Hepatocyte (in vitro differentiated cells): ENCODE data around the gene ADGRF3.
"Not testable (repeated sequence)": the region's sequence is repeated elsewhere in the genome, so short reads cannot be mapped to it uniquely, and the experiment has no call there.

Source experiments
- EZH2 ChIP-seq: fragments of 200-600 bp; sonication (generic); IDR thresholded peaks from 2 replicates; pipeline ENCODE4 v1.6.1; 2016; ENCODE audit warnings: antibody characterized with exemption, mild to moderate bottlenecking, borderline replicate concordance
- EZH2phosphoT487 ChIP-seq: fragments of 200-600 bp; sonication (generic); IDR thresholded peaks from one replicate; pipeline ENCODE4 v1.6.1; 2018; ENCODE audit warnings: antibody characterized with exemption, mild to moderate bottlenecking, low read depth, moderate library complexity; ENCODE audit not compliant: unreplicated experiment, severe bottlenecking
- TF ChIP-seq, protein P1 (sequence below): fragments of 200-600 bp; sonication (generic); IDR thresholded peaks from 2 replicates; pipeline ENCODE4 v1.5.1; 2016; ENCODE audit warnings: antibody characterized with exemption, mild to moderate bottlenecking; ENCODE audit not compliant: poor library complexity

- TF ChIP-seq, protein P1, sequence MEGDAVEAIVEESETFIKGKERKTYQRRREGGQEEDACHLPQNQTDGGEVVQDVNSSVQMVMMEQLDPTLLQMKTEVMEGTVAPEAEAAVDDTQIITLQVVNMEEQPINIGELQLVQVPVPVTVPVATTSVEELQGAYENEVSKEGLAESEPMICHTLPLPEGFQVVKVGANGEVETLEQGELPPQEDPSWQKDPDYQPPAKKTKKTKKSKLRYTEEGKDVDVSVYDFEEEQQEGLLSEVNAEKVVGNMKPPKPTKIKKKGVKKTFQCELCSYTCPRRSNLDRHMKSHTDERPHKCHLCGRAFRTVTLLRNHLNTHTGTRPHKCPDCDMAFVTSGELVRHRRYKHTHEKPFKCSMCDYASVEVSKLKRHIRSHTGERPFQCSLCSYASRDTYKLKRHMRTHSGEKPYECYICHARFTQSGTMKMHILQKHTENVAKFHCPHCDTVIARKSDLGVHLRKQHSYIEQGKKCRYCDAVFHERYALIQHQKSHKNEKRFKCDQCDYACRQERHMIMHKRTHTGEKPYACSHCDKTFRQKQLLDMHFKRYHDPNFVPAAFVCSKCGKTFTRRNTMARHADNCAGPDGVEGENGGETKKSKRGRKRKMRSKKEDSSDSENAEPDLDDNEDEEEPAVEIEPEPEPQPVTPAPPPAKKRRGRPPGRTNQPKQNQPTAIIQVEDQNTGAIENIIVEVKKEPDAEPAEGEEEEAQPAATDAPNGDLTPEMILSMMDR: not testable (repeated sequence)
- TF ChIP-seq EZH2phosphoT487, EZH2: not testable (repeated sequence)
These were observed 17.5 kb downstream of the ADGRF3 start for GRCh38 chr2:26329083-26329482.
